HepG2 (cell line): ENCODE results near the gene NLRX1. TPM values are rescaled to one million over a fixed set of nuclear protein-coding genes. Genes with fewer than 3 reads are reported as not detected.

Experiments used
- ARID3A ChIP-seq: IDR thresholded peaks from 2 replicates; pipeline ENCODE4 v1.6.1; 2012; ENCODE audit warnings: low read depth, low read length, improper control_type of control experiment
- CC2D1A ChIP-seq: sonication (generic); formaldehyde crosslinking; IDR thresholded peaks from 2 replicates; pipeline ENCODE4 v1.8.1; 2023; ENCODE audit warnings: mild to moderate bottlenecking, missing genetic modification reagents
- FLYWCH1 ChIP-seq: sonication (generic); formaldehyde crosslinking; IDR thresholded peaks from 2 replicates; pipeline ENCODE4 v1.8.1; 2023; ENCODE audit warnings: mild to moderate bottlenecking, missing genetic modification reagents
- JUNB ChIP-seq: sonication (generic); formaldehyde crosslinking; IDR thresholded peaks from 2 replicates; pipeline ENCODE4 v1.8.0; 2022; ENCODE audit warnings: missing genetic modification reagents, mild to moderate bottlenecking, borderline replicate concordance
- MLLT10 ChIP-seq: sonication (generic); formaldehyde crosslinking; IDR thresholded peaks from 2 replicates; pipeline ENCODE4 v1.4.0; 2020; ENCODE audit warnings: missing genetic modification reagents
- MYC ChIP-seq: sonication (generic); formaldehyde crosslinking; IDR thresholded peaks from 2 replicates; pipeline ENCODE4 v1.9.0; 2021; ENCODE audit warnings: missing genetic modification reagents, borderline replicate concordance
- MZF1 ChIP-seq: sonication (generic); formaldehyde crosslinking; IDR thresholded peaks from 2 replicates; pipeline ENCODE4 v1.8.1; 2023; ENCODE audit warnings: mild to moderate bottlenecking, missing genetic modification reagents, borderline replicate concordance
- RFX1 ChIP-seq: fragments of 450-650 bp; IDR thresholded peaks from 2 replicates; pipeline ENCODE4 v1.6.1; 2017
- SIN3A ChIP-seq: IDR thresholded peaks from 2 replicates; pipeline ENCODE4 v1.6.1; 2011; ENCODE audit warnings: low read depth, mild to moderate bottlenecking, control low read depth, low read length, borderline replicate concordance
- TEAD3 ChIP-seq: optimal IDR thresholded peaks from 2 replicates; pipeline ENCODE3; 2016; ENCODE audit warnings: borderline replicate concordance
- THAP7 ChIP-seq: sonication (generic); formaldehyde crosslinking; IDR thresholded peaks from 2 replicates; pipeline ENCODE4 v1.8.1; 2023; ENCODE audit warnings: mild to moderate bottlenecking, missing genetic modification reagents
- ZBTB1 ChIP-seq: sonication (generic); formaldehyde crosslinking; IDR thresholded peaks from 2 replicates; pipeline ENCODE4 v1.4.0; 2020; ENCODE audit warnings: missing genetic modification reagents, borderline replicate concordance
- ZC3H13 ChIP-seq: sonication (generic); formaldehyde crosslinking; IDR thresholded peaks from 2 replicates; pipeline ENCODE4 v1.8.1; 2023; ENCODE audit warnings: mild to moderate bottlenecking, missing genetic modification reagents, moderate library complexity
- ZMYM2 ChIP-seq: sonication (generic); formaldehyde crosslinking; IDR thresholded peaks from 2 replicates; pipeline ENCODE4 v1.8.0; 2022; ENCODE audit warnings: mild to moderate bottlenecking, missing genetic modification reagents
- ZNF30 ChIP-seq: sonication (generic); formaldehyde crosslinking; IDR thresholded peaks from 2 replicates; pipeline ENCODE4 v1.5.0; 2020; ENCODE audit warnings: mild to moderate bottlenecking, missing genetic modification reagents
- ZNF460 ChIP-seq: sonication (generic); formaldehyde crosslinking; IDR thresholded peaks from 2 replicates; pipeline ENCODE4 v1.5.1; 2020; ENCODE audit warnings: missing genetic modification reagents, mild to moderate bottlenecking, borderline replicate concordance
- ZNF709 ChIP-seq: sonication (generic); formaldehyde crosslinking; IDR thresholded peaks from 2 replicates; pipeline ENCODE4 v1.5.0; 2020; ENCODE audit warnings: mild to moderate bottlenecking, missing genetic modification reagents
- ZNF747 ChIP-seq: sonication (generic); formaldehyde crosslinking; IDR thresholded peaks from 2 replicates; pipeline ENCODE4 v1.8.1; 2023; ENCODE audit warnings: missing genetic modification reagents, mild to moderate bottlenecking, borderline replicate concordance
- ZNF75D ChIP-seq: sonication (generic); formaldehyde crosslinking; IDR thresholded peaks from 2 replicates; pipeline ENCODE4 v1.8.1; 2023; ENCODE audit warnings: missing genetic modification reagents, mild to moderate bottlenecking, borderline replicate concordance
- ZNF879 ChIP-seq: sonication (generic); formaldehyde crosslinking; IDR thresholded peaks from 2 replicates; pipeline ENCODE4 v1.8.1; 2023; ENCODE audit warnings: missing genetic modification reagents
- polyA plus RNA-seq, 8 experiments: library from polyadenylated mRNA; depleted of rRNA in 3 of 8; stranded (reverse) in 7 of 8; unstranded in 1 of 8; fragments of >200 nt; fragmentation: Illumina TruSeq in 4 of 8; extraction: Trizol in 4 of 8; gene quantifications; 2 replicates each; pipeline versions ENCODE4 v1.2.1 to v1.2.3, GENCODE V29; 2011 to 2016; ENCODE audit warnings: low read depth in 4 of 8, missing spikeins in 1 of 8, mixed read lengths in 1 of 8; ENCODE audit not compliant: insufficient read depth in 1 of 8
- total RNA-seq, 5 experiments: library from RNA; depleted of rRNA; stranded (reverse); fragments of >200 nt; fragmentation: Illumina TruSeq; extraction: Trizol; gene quantifications; 2 replicates each; pipeline ENCODE4 v1.2.3, GENCODE V29; 2016; ENCODE audit warnings: low read depth in 1 of 5
- TF ChIP-seq, protein P1 (sequence below): fragments of 450-650 bp; IDR thresholded peaks from 2 replicates; pipeline ENCODE4 v1.6.1; 2017; ENCODE audit warnings: mild to moderate bottlenecking
- TF ChIP-seq, protein P2 (sequence below): sonication (generic); formaldehyde crosslinking; IDR thresholded peaks from 2 replicates; pipeline ENCODE4 v1.8.0; 2022; ENCODE audit warnings: low read depth, missing genetic modification reagents
- TF ChIP-seq, protein P3 (sequence below): sonication (generic); formaldehyde crosslinking; IDR thresholded peaks from 2 replicates; pipeline ENCODE4 v1.5.0; 2020; ENCODE audit warnings: mild to moderate bottlenecking, missing genetic modification reagents

The NLRX1 gene
- total and polyA plus RNA-seq, 2 of the 13 experiments (the other 11 are each of a cell fraction or from before 2014, with no cell fraction given), result 8.7 to 11.0 TPM

DNA sequence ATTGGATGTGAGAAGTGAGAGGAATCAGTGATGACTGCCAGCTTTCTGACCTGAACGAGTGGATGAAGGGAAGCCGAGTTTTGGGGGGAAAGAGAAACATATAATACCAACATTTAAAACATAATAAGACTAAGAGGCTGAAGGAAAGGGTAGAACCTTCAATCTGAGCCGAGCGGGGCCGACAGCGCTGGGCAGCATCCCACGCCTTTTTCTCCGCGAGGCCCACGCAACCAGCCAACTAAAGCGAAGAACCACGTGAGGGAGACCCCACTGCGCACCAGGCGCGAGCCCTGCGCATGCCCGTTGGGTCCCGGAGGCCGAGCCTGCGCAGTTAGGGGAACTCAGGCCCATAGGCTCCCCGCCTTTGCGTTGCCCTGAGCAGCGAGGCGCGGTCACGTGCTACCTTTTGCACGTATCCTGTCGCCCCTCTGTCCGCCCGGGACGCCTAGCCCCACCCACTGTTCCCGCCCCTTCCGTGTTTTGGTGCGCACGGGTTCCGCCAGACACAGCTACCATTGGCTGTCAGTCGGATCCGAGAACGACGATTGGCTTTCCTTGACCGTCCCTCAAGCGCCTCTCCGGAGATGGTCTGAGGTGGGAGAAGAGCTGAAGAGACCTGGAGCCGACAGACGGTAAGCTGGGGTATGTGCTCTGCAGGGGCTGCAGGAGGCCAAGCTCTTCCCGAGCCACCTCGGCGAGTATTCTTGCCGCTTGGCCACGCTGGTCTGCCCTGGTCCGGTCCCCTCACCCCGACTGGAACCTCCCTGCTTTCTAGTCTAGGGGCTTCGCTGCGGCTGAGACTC, 47.3 kb upstream of the NLRX1 start, which contains the start of gene HINFP (continued):
- TF ChIP-seq ZNF709 (CRISPR knock-in tag) (no peak), CC2D1A (CRISPR knock-in tag) (no peak), FLYWCH1 (CRISPR knock-in tag) (no peak), THAP7 (CRISPR knock-in tag) (no peak), MYC (CRISPR knock-in tag) (peak; percentile 88), ZNF747 (peak; percentile 60; the same call in 1 of the 2 replicates), ZC3H13 (no peak), ZMYM2 (CRISPR knock-in tag) (no peak), ZNF879 (no peak), JUNB (CRISPR knock-in tag) (no peak), ZNF460 (CRISPR knock-in tag) (no peak), ZNF30 (CRISPR knock-in tag) (no peak), SIN3A (peak; percentile 75), TEAD3 (CRISPR knock-in tag) (peak; percentile 5), ARID3A (no peak), ZBTB1 (CRISPR knock-in tag) (no peak), MLLT10 (CRISPR knock-in tag) (no peak), RFX1 (peak; percentile 77; the same call in 1 of the 2 replicates), ZNF75D (CRISPR knock-in tag) (no peak), MZF1 (CRISPR knock-in tag) (no peak)
- TF ChIP-seq, protein P1, sequence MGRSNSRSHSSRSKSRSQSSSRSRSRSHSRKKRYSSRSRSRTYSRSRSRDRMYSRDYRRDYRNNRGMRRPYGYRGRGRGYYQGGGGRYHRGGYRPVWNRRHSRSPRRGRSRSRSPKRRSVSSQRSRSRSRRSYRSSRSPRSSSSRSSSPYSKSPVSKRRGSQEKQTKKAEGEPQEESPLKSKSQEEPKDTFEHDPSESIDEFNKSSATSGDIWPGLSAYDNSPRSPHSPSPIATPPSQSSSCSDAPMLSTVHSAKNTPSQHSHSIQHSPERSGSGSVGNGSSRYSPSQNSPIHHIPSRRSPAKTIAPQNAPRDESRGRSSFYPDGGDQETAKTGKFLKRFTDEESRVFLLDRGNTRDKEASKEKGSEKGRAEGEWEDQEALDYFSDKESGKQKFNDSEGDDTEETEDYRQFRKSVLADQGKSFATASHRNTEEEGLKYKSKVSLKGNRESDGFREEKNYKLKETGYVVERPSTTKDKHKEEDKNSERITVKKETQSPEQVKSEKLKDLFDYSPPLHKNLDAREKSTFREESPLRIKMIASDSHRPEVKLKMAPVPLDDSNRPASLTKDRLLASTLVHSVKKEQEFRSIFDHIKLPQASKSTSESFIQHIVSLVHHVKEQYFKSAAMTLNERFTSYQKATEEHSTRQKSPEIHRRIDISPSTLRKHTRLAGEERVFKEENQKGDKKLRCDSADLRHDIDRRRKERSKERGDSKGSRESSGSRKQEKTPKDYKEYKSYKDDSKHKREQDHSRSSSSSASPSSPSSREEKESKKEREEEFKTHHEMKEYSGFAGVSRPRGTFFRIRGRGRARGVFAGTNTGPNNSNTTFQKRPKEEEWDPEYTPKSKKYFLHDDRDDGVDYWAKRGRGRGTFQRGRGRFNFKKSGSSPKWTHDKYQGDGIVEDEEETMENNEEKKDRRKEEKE, result no peak
- TF ChIP-seq, protein P2, sequence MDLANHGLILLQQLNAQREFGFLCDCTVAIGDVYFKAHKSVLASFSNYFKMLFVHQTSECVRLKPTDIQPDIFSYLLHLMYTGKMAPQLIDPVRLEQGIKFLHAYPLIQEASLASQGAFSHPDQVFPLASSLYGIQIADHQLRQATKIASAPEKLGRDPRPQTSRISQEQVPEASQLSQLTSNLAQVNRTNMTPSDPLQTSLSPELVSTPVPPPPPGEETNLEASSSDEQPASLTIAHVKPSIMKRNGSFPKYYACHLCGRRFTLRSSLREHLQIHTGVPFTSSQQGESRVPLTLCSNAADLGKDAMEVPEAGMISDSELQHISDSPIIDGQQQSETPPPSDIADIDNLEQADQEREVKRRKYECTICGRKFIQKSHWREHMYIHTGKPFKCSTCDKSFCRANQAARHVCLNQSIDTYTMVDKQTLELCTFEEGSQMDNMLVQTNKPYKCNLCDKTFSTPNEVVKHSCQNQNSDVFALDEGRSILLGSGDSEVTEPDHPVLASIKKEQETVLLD (CRISPR knock-in tag), result no peak
- TF ChIP-seq, protein P3, sequence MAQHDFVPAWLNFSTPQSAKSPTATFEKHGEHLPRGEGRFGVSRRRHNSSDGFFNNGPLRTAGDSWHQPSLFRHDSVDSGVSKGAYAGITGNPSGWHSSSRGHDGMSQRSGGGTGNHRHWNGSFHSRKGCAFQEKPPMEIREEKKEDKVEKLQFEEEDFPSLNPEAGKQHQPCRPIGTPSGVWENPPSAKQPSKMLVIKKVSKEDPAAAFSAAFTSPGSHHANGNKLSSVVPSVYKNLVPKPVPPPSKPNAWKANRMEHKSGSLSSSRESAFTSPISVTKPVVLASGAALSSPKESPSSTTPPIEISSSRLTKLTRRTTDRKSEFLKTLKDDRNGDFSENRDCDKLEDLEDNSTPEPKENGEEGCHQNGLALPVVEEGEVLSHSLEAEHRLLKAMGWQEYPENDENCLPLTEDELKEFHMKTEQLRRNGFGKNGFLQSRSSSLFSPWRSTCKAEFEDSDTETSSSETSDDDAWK (CRISPR knock-in tag), result no peak
